KOPT-K1 (cell line): ENCODE data around the gene TRAPPC6A.

ENCODE experiments used
- H3K27ac ChIP-seq: fragments of 200-600 bp; sonication (generic); 2 replicates; pipeline ENCODE4 v1.5.1; 2016; ENCODE audit warnings: antibody characterized with exemption, mild to moderate bottlenecking, low read depth, low read length; ENCODE audit not compliant: poor library complexity, severe bottlenecking
- H3K36me3 ChIP-seq: fragments of 200-600 bp; sonication (generic); 2 replicates; pipeline ENCODE4 v1.5.1; 2017; ENCODE audit warnings: antibody characterized with exemption, mild to moderate bottlenecking, low read length, moderate library complexity; ENCODE audit not compliant: insufficient read depth
- H3K9me3 ChIP-seq: fragments of 200-600 bp; sonication (generic); 2 replicates; pipeline ENCODE4 v1.5.1; 2017; ENCODE audit warnings: antibody characterized with exemption, low read length, mild to moderate bottlenecking; ENCODE audit not compliant: insufficient read depth, poor library complexity, severe bottlenecking

Gene TRAPPC6A

GRCh38 chr19:45161738-45162607, 16.1 kb downstream of the TRAPPC6A start:
- no peaks in the 10 kb centered on the region for H3K9me3 ChIP-seq
- no peak overlapping the region for H3K27ac ChIP-seq

GRCh38 chr19:45160870-45161737, 16.9 kb downstream of the TRAPPC6A start, which contains the start of gene NKPD1:
Gene NKPD1, minus strand, starts transcription at chr19:45160982. Its CDS starts 832 bp downstream, at chr19:45160150.
- Histone ChIP-seq H3K27ac (no peak within 1 kb of the TSS), H3K36me3 (no peaks in the 10 kb centered on the region), H3K9me3 (no peaks in the 10 kb centered on the region)

More at GRCh38 chr19:45161738-45162607, 16.1 kb downstream of the TRAPPC6A start:
- H3K36me3 ChIP-seq = no peaks in the 10 kb centered on the region

DNA sequence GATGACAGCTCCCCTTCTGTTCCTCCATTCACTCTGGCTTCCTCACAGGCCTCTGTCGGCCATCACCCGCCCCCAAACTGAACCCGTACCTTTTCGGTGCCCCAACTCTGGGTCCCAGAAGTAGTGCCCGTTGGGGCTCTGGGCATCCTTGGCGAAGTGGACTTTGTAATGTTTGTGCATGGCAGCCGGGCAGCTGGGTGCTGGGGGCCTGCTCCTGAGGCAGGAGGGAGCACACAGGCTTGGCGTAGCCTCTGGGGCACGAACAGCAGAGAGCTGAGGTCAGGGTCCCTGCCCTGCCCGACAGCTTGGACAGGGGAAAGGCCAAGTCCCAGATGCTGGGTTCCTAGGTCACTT, 18.1 kb downstream of the TRAPPC6A start:
- H3K36me3 ChIP-seq = no peaks in the 10 kb centered on the region
- H3K9me3 ChIP-seq = no peaks in the 10 kb centered on the region
- no peak overlapping the region for H3K27ac ChIP-seq

DNA sequence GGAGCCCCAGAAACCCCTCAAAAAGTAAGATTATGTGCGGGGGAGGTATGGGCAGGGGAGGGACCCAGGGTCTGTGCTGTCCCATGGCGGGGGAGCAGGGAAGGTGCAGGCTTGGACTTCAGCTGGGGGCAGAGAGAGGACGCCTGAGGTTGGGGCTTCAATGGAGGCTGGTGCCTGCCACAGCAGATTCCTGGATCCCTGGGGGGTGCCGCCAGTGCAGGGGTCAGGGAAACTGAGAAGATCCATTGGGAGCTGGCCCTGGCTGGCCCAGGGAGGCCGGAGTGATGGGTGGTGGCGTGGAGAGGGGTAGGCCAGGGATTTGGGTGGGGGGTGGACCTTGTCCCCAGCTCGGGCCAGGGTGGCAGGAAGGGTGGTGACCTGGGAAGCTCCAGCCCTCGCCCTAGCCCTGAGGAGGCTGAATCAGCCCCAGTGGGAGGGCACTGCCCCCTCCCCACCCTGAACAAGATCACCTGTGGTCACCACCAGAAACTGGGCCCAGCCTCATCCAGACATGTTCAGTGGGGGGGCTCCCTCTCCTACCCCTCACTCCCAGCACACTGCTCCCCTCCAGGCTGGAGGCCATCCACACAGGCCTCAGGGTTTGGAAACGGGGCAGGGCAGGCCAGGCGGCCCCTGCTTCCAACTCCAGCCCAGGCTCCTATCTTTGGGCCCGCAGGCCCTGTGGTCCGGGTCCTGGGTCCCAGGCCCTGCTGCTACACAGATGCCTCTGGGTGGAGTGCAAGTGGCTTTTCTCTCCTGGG, 18.6 kb downstream of the TRAPPC6A start:
- Histone ChIP-seq H3K36me3 (no peaks in the 10 kb centered on the region), H3K9me3 (no peaks in the 10 kb centered on the region), H3K27ac (no peak overlapping the region)

DNA sequence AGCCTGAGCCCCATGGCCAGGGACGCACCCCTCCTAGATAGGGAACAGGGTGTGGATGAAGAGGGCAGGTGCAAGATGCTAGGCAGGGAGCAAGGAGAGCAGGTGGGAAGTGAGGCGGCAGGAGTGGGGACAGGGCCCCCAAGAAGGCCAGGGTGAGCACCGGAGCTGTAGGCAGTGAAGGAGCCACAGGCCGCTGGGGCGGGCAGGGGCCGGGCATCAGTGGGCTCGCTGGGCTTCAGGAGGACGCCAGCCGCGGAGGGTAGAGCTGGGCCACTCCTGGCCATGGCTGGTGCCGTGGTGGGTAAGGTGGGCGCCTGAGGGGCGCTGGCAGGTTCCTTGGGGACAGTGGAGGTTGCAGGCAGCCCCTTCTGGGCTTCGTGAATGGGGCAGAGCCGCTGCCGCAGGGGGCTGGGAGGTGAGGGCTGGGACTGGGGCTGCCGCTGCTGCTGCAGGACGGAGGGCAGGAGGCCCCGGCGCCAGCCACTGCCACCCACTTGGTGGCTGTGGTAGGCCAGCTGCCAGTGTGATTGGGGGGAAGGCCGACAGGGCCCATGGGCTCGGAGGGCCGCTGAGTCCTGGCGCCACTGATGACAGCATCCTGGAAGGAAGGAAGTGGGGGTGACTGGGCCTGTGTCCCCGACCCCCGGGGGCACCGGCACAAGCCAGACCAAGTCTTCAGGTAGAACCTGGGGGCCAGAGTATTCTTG, 19.4 kb downstream of the TRAPPC6A start:
- Histone ChIP-seq H3K9me3 (no peaks in the 10 kb centered on the region), H3K27ac (no peak overlapping the region), H3K36me3 (no peaks in the 10 kb centered on the region)

DNA sequence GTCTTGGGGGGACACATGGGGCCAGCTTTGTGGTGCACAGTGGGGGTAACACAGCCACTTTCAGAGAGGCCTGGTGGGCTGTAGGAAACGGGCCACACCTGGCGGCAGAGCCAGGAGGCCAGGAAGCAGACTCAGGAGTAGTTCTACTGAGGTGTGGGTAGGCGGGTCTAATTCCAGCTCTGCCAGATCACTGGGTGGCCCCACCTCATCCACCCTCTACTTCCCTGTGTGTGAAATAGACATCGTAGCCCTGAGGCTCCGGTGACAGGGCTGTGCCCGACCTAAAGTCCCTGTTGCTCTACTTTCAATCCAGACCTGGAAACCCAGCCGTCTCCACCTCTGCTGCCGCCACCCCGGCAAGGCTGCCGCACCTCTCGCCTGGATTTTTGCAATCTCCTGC, 21.3 kb downstream of the TRAPPC6A start:
- no peaks in the 10 kb centered on the region for H3K36me3 ChIP-seq

DNA sequence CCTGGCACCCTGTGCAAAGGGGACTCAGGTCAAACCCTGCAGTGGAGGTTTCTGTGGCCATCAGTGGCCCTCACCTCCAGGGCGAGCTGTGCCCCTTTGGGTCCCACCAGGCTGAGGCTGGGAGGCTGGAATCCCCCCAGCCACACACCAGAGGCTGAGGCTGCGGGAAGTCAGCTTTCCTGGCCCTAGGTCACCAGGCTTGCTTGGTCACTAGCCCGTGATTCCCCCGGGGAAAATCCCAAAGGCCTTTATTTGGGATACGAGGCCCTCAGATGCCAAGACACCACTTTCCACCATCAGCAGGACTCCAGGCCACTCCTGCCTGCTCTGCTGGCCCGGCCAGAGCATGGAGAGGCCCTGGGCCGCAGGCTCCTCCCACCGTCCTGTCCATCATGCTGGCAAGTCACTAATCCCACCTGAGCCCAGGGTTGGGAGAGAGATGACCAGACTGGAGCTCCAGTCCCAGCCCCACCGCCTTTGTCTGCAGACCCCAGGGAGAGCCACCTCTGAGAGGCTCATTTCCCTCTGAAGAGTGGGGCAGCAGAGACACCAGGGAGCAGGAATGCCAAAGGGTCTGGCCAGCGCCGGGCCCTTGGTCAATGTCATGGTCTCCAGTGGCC, 21.9 kb downstream of the TRAPPC6A start:
- Histone ChIP-seq H3K9me3 (no peaks in the 10 kb centered on the region), H3K36me3 (no peaks in the 10 kb centered on the region), H3K27ac (no peak overlapping the region)

More for the DNA sequence above, 21.3 kb downstream of the TRAPPC6A start:
- H3K9me3 ChIP-seq = no peaks in the 10 kb centered on the region
- H3K27ac ChIP-seq = no peak overlapping the region

GRCh38 chr19:45154064-45154827, 23.8 kb downstream of the TRAPPC6A start:
- H3K36me3 ChIP-seq = peaks cover 7% of the 10 kb centered on the region; the same call in 1 of the 2 replicates
- H3K9me3 ChIP-seq = no peaks in the 10 kb centered on the region
- H3K27ac ChIP-seq = no peak overlapping the region

- Histone ChIP-seq H3K27ac (no peak overlapping the region), H3K36me3 (peaks cover 7% of the 10 kb centered on the region; the same call in 1 of the 2 replicates), H3K9me3 (no peaks in the 10 kb centered on the region)
These were observed 24.5 kb downstream of the TRAPPC6A start for GRCh38 chr19:45153339-45154063.

DNA sequence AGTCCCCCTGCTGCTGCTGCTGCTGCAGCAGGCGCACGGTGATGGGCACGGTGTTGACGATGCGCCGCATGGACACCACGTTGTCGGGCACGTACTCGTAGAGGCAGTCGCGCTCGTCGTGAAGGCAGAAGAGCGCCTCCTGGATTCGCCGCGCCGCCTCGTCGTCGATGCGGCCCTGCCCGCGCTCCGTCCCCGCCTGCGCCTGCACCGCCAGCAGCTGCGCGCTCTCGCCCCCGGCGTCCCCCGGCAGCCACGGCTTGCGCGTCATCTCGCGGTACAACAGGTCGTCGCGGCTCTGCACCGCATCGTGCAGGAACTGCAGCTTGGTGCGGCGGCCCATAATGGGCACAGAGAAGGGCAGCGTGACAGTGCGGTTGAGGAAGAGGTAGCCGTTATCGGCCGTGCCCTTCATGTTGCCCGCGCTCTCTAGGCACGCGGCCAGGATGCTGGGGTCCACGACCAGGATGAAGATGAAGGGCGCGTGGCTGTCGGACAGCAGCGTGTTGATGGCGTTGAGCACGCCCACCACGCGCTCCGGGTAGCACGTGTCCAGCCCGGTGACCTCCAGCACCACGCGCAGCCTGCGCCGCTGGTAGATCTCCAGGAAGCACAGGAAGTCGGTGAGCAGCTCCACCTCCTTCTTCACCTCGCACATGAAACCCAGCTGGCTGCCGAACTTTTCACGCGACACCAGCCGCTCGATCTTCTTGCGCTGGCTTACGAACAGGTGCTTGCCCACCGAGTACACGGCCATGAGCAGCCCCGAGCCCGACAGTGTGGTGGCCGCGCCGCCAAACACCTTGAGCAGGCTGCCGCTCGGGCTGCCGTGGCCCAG, 25.3 kb downstream of the TRAPPC6A start:
- no peak overlapping the region for H3K27ac ChIP-seq

GRCh38 chr19:45151821-45152503, 26.1 kb downstream of the TRAPPC6A start:
- Histone ChIP-seq H3K36me3 (peaks cover 14% of the 10 kb centered on the region; the same call in 1 of the 2 replicates), H3K9me3 (no peaks in the 10 kb centered on the region), H3K27ac (no peak overlapping the region)

More for the DNA sequence above, 25.3 kb downstream of the TRAPPC6A start:
- Histone ChIP-seq H3K36me3 (peaks cover 7% of the 10 kb centered on the region; the same call in 1 of the 2 replicates), H3K9me3 (no peaks in the 10 kb centered on the region)

GRCh38 chr19:45151320-45151719, 26.7 kb downstream of the TRAPPC6A start:
- H3K9me3 ChIP-seq = no peaks in the 10 kb centered on the region
- no peak overlapping the region for H3K27ac ChIP-seq
- peaks cover 20% of the 10 kb centered on the region; the same call in 1 of the 2 replicates for H3K36me3 ChIP-seq
